DOHH2 (cell line): ENCODE results near the gene UTS2B.
A peak's percentile ranks its signal among the peaks of the same experiment; 100 is the strongest.

Experiments used
- EZH2phosphoT487 ChIP-seq: fragments of 200-600 bp; sonication (generic); IDR thresholded peaks from 2 replicates; pipeline ENCODE4 v1.6.1; 2017; ENCODE audit warnings: borderline replicate concordance, mild to moderate bottlenecking, antibody characterized with exemption, low read length, moderate library complexity, mixed read lengths
- TF ChIP-seq, protein P1 (sequence below): fragments of 200-600 bp; sonication (generic); IDR thresholded peaks from one replicate; pipeline ENCODE4 v1.5.1; 2014; ENCODE audit warnings: antibody characterized with exemption, mild to moderate bottlenecking, low read depth, low read length; ENCODE audit not compliant: poor library complexity, severe bottlenecking

DNA sequence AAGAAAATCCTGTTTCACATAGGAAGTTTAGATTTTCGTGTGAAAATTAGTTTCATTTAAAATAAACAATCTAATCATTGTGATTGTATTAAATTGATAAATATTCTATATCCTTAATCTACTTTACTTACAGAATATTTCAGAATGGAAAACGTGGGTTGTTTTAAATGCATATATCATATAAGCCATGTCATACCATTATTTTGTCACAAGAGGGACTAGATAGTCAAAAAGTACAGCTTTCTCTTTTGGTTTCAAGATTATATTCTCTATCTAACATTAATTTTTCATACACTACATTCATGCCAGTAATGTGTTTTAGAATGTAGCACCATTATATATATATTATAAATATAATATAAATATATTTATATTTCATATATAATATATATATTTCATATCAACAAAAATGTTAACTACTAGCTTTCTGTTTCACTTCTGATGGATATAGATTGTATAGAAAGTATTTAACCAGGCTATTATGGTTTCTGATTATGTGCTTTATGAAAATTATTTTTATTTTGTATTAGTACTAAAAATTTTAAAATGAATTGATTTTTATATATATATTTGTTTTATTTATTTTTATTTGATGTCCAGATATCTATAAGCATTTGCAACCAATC, 86.0 kb downstream of the UTS2B start:
- TF ChIP-seq, protein P1, sequence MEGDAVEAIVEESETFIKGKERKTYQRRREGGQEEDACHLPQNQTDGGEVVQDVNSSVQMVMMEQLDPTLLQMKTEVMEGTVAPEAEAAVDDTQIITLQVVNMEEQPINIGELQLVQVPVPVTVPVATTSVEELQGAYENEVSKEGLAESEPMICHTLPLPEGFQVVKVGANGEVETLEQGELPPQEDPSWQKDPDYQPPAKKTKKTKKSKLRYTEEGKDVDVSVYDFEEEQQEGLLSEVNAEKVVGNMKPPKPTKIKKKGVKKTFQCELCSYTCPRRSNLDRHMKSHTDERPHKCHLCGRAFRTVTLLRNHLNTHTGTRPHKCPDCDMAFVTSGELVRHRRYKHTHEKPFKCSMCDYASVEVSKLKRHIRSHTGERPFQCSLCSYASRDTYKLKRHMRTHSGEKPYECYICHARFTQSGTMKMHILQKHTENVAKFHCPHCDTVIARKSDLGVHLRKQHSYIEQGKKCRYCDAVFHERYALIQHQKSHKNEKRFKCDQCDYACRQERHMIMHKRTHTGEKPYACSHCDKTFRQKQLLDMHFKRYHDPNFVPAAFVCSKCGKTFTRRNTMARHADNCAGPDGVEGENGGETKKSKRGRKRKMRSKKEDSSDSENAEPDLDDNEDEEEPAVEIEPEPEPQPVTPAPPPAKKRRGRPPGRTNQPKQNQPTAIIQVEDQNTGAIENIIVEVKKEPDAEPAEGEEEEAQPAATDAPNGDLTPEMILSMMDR: peak; percentile 25
- TF ChIP-seq EZH2phosphoT487: no peak
